Body of pancreas (tissue), 4 donors: ENCODE data around the gene CDKN1A. TPM values are rescaled to one million over a fixed set of nuclear protein-coding genes. Genes with fewer than 3 reads are reported as not detected.

Source experiments
- ATAC-seq: fragments of 150-250 bp; one replicate; pipeline ENCODE4 v1.9.1; 2016
- DNase-seq, 4 donors: peaks; one replicate each; pipeline ENCODE4 v3.0.0-alpha.2; 2019
- H3K27ac ChIP-seq, 4 donors: fragments of 200-600 bp; sonication (generic); 1 replicate in 3 of 4; 2 replicates in 1 of 4; pipeline versions ENCODE4 v1.5.1 to v1.6.1; 2016 to 2019; ENCODE audit warnings: mild to moderate bottlenecking in 1 of 4, mixed read lengths in 1 of 4, moderate library complexity in 1 of 4
- H3K27me3 ChIP-seq, 2 donors: fragments of 200-600 bp; sonication (generic); one replicate each; pipeline ENCODE4 v1.6.0; 2016; ENCODE audit warnings: mild to moderate bottlenecking in 1 of 2
- H3K36me3 ChIP-seq, 2 donors: fragments of 200-600 bp; sonication (generic); replicated peaks in 1 of 2; 2 replicates each; pipeline ENCODE4 v1.5.1; 2016; ENCODE audit warnings: low read depth in 2 of 2; ENCODE audit not compliant: insufficient read depth in 1 of 2
- H3K4me1 ChIP-seq: fragments of 200-600 bp; sonication (generic); one replicate; pipeline ENCODE4 v1.6.0; 2016
- H3K4me3 ChIP-seq, 2 donors: fragments of 200-600 bp; sonication (generic); 1 replicate in 1 of 2; 2 replicates in 1 of 2; pipeline ENCODE4 v1.5.1; 2016 to 2019
- H3K9me3 ChIP-seq, 3 donors: fragments of 200-600 bp; sonication (generic); 1 replicate in 2 of 3; 2 replicates in 1 of 3; pipeline ENCODE4 v1.5.1; 2016
- POLR2A ChIP-seq, 3 donors: fragments of 450-650 bp; IDR thresholded peaks; one replicate each; pipeline ENCODE4 v1.6.1; 2016; ENCODE audit warnings: antibody characterized with exemption in 3 of 3, mild to moderate bottlenecking in 2 of 3
- WGBS, 2 donors: methylation state at CpG; one replicate each; pipeline ENCODE4 v1.1.5; 2017; 5-methylcytosine and 5-hydroxymethylcytosine counted together
- intact Hi-C: fragments of 100-400 bp; cut with DNase I; formaldehyde crosslinking; loops from one replicate; pipeline ENCODE4 v1.15.1; 2023
- total RNA-seq, 2 donors: library from RNA; depleted of rRNA; stranded (reverse); fragments of >200 nt; gene quantifications; one replicate each; pipeline ENCODE4 v1.1.0, GENCODE V29; 2016
- TF ChIP-seq, protein P1 (sequence below), 7 experiments: fragments of 450-650 bp in 4 of 7; fragments of 200-600 bp in 3 of 7; sonication (generic) in 3 of 7; IDR thresholded peaks; one replicate each; pipeline ENCODE4 v1.5.1; 2016 to 2019; ENCODE audit warnings: antibody characterized with exemption in 7 of 7

Gene CDKN1A
- total RNA-seq, 2 donors from 2014 or later: 75.2 to 84.3 TPM

DNA sequence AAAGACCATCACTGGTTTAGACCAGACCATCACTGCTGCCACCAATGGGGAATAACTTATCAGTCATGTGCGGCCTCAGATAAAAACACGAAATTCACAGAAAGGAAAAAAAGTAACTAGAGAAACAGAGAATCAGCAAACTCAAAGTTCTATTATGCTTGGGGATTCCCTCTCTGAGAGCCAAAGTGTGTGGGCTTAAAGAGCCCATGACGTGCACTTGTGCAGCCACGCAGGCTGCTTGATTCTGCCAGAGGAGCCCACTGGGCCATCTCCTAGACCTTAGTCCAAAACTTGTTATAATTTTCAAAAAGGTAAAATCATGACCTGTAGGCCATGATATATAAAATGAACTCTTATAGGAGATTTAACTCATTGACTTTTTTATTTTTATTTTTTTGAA is 34.3 kb downstream of the CDKN1A start:
- Histone ChIP-seq H3K4me3 (no peak overlapping the region), H3K9me3 (no peaks in the 10 kb centered on the region), H3K4me1 (no peaks in the 10 kb centered on the region), H3K27me3 (no peaks in the 10 kb centered on the region), H3K36me3 (no peaks in the 10 kb centered on the region), H3K27ac (no peak overlapping the region)
- ATAC-seq: no peak
- DNase-seq: no peak
- WGBS, 2 donors: 89 to 91% methylated on average over 4 of the region's 4 CpGs
- TF ChIP-seq POLR2A (IDR thresholded peaks at IDR 0.05): no peak
- TF ChIP-seq, protein P1, sequence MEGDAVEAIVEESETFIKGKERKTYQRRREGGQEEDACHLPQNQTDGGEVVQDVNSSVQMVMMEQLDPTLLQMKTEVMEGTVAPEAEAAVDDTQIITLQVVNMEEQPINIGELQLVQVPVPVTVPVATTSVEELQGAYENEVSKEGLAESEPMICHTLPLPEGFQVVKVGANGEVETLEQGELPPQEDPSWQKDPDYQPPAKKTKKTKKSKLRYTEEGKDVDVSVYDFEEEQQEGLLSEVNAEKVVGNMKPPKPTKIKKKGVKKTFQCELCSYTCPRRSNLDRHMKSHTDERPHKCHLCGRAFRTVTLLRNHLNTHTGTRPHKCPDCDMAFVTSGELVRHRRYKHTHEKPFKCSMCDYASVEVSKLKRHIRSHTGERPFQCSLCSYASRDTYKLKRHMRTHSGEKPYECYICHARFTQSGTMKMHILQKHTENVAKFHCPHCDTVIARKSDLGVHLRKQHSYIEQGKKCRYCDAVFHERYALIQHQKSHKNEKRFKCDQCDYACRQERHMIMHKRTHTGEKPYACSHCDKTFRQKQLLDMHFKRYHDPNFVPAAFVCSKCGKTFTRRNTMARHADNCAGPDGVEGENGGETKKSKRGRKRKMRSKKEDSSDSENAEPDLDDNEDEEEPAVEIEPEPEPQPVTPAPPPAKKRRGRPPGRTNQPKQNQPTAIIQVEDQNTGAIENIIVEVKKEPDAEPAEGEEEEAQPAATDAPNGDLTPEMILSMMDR (IDR thresholded peaks at IDR 0.05): no peak
- intact Hi-C loops: no loop called here

DNA sequence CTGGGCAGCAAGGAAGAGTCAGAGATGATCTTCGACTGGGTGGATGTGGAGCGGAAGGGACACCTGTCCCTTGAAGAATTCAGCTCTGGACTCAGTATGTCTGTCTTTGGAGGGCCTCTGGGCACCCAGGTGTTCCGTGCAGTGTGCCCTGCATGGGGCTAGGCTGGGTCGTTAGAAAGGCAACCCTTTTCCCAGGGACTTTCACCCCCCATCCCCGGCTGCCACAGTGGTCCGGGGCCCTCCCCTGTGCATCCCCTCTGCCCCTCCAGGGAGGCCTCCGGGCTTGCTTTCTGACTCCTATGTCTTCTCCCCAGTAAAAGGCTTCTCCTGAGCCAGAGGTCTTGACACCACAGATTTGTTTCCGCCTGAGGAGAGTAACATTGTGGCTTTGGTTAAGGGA is 35.3 kb downstream of the CDKN1A start:
- Histone ChIP-seq H3K4me3 (no peak overlapping the region), H3K4me1 (no peaks in the 10 kb centered on the region), H3K27ac (no peak overlapping the region), H3K36me3 (no peaks in the 10 kb centered on the region), H3K27me3 (no peaks in the 10 kb centered on the region), H3K9me3 (no peaks in the 10 kb centered on the region)
- intact Hi-C loops: no loop called here
- ATAC-seq (no peak), DNase-seq (no peak)
- 79 to 89% methylated on average over 6 to 8 of the region's 8 CpGs for WGBS, 2 donors
- no peak for TF ChIP-seq POLR2A (IDR thresholded peaks at IDR 0.05)
- TF ChIP-seq, protein P1 (IDR thresholded peaks at IDR 0.05): no peak

DNA sequence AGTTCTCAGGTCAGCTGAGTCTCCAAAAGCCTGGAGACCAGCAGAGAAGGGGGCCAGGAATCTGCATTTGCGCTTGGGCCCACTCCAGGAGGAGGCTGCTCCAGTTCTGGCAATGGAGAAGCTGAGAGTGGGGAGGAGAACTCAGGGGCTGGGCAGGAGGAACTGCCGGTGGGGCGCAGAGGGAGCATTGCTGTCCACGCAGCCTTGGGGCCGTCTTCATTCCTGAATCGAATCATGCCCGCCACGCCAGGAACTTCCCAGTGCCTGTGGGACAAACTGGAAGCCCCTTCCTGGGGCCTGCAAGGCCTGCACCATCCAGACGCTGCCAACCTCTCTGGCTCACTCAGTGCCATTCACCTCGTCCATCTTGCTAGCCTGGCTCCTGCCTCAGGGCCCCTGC is 36.0 kb downstream of the CDKN1A start:
- TF ChIP-seq, protein P1 (IDR thresholded peaks at IDR 0.05): no peak
- TF ChIP-seq POLR2A (IDR thresholded peaks at IDR 0.05): no peak
- Histone ChIP-seq H3K9me3 (no peaks in the 10 kb centered on the region), H3K27me3 (no peaks in the 10 kb centered on the region), H3K4me3 (no peak overlapping the region), H3K36me3 (no peaks in the 10 kb centered on the region), H3K27ac (no peak overlapping the region), H3K4me1 (no peaks in the 10 kb centered on the region)
- intact Hi-C loops: no loop called here
- ATAC-seq (no peak), DNase-seq (no peak)
- 79 to 80% methylated on average over 10 of the region's 10 CpGs for WGBS, 2 donors

DNA sequence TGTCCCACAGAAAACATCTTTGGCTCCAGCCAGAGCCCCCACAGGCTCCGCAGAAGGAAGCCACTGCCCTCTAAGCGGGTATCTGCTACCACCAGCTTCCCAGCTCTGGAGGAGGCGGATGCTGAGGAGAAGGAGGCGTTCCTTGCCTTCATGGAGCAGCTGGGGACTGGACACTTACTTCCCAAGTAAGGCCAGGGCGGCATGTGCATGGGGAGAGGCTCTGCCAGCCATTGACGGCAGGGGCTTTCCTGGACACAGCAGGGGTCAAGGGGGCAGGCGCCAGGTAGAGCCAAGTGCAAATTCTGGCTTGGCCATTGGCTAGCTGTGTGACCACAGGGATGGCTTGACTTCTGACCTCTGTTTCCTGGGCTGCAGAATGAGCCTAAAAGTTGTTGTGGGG is 37.0 kb downstream of the CDKN1A start:
- ATAC-seq (no peak), DNase-seq (no peak)
- Histone ChIP-seq H3K36me3 (no peaks in the 10 kb centered on the region), H3K4me3 (no peak overlapping the region), H3K27ac (no peak overlapping the region), H3K27me3 (no peaks in the 10 kb centered on the region), H3K9me3 (no peaks in the 10 kb centered on the region), H3K4me1 (no peaks in the 10 kb centered on the region)
- WGBS, 2 donors: 90 to 97% methylated on average over 6 to 7 of the region's 7 CpGs
- intact Hi-C loops: no loop called here
- TF ChIP-seq, protein P1 (IDR thresholded peaks at IDR 0.05): no peak
- TF ChIP-seq POLR2A (IDR thresholded peaks at IDR 0.05): no peak

DNA sequence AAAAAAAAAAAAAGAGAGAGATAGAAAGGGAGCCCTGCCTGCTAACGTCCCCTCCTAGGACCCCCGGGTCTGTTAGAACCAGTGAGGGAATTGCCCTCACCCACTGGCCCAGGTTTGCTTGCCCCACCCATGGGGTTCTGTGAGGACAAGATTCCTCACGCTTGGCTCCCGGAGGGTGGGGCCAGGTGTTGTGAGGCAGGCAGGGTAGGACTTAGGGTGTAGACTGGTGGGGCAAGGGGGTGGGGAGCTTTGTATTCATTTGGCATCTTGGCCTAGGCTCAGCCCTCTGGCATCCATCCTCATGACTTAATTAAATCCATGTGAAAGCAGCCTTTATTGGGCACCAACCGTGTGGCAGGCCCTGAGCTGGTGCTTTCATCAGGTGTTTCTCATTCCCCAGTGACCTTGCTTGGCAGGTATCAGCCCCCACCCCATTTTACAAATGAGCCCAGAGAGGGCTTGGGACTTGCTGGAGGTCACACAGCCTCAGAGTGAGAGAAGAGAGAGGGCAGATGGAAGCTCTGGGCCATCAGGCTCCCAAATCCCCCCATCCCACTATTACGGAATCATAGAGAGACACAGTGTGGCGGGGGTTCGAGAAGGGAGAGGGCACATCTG is 38.1 kb downstream of the CDKN1A start:
- H3K27ac ChIP-seq: no peak overlapping the region
- H3K9me3 ChIP-seq: no peaks in the 10 kb centered on the region
- H3K27me3 ChIP-seq: no peaks in the 10 kb centered on the region
- intact Hi-C loops: no loop called here
- no peak for TF ChIP-seq POLR2A (IDR thresholded peaks at IDR 0.05)
- TF ChIP-seq, protein P1 (IDR thresholded peaks at IDR 0.05): no peak
- no peak for ATAC-seq
- no peak overlapping the region for H3K4me3 ChIP-seq
- H3K36me3 ChIP-seq: no peaks in the 10 kb centered on the region
- no peaks in the 10 kb centered on the region for H3K4me1 ChIP-seq
- WGBS, 2 donors: 69 to 85% methylated on average over 7 to 8 of the region's 8 CpGs
- no peak for DNase-seq
